Neural crest cell (in vitro differentiated cells): Measurements from ENCODE around the gene CD37. TPM values are rescaled to one million over a fixed set of nuclear protein-coding genes. Genes with fewer than 3 reads are reported as not detected.
A peak's percentile ranks its signal among the peaks of the same experiment; 100 is the strongest.

Experiments used
- DNase-seq: peaks from one replicate; pipeline ENCODE4 v3.0.0; 2021; ENCODE audit warnings: low read depth, mixed read lengths, low spot score
- H3K27ac Mint-ChIP-seq: one replicate; pipeline ENCODE4 v1.8.0; 2021; ENCODE audit warnings: mild to moderate bottlenecking, mixed read lengths; ENCODE audit not compliant: unreplicated experiment
- H3K27me3 Mint-ChIP-seq: 2 replicates; pipeline ENCODE4 v1.8.0; 2021; ENCODE audit warnings: low read depth, mild to moderate bottlenecking, mixed read lengths
- H3K36me3 Mint-ChIP-seq: 2 replicates; pipeline ENCODE4 v1.8.0; 2021; ENCODE audit warnings: low read depth, mild to moderate bottlenecking, mixed read lengths
- H3K4me1 Mint-ChIP-seq: 2 replicates; pipeline ENCODE4 v1.8.0; 2021; ENCODE audit warnings: mixed read lengths
- H3K4me3 Mint-ChIP-seq: one replicate; pipeline ENCODE4 v1.8.0; 2021; ENCODE audit warnings: mild to moderate bottlenecking, mixed read lengths
- H3K9me3 Mint-ChIP-seq: 2 replicates; pipeline ENCODE4 v1.8.0; 2021; ENCODE audit warnings: mixed read lengths
- total RNA-seq: library from RNA; stranded (reverse); gene quantifications from 2 replicates; pipeline ENCODE4 v1.2.1, GENCODE V29; 2021
- TF ChIP-seq, protein P1 (sequence below): fragments of 200-600 bp; sonication (generic); conservative IDR thresholded peaks from 2 replicates; pipeline ENCODE4 v1.5.0; 2021; ENCODE audit warnings: antibody characterized with exemption, mild to moderate bottlenecking

Gene CD37
- total RNA-seq, 1 donor from 2014 or later: not detected

DNA sequence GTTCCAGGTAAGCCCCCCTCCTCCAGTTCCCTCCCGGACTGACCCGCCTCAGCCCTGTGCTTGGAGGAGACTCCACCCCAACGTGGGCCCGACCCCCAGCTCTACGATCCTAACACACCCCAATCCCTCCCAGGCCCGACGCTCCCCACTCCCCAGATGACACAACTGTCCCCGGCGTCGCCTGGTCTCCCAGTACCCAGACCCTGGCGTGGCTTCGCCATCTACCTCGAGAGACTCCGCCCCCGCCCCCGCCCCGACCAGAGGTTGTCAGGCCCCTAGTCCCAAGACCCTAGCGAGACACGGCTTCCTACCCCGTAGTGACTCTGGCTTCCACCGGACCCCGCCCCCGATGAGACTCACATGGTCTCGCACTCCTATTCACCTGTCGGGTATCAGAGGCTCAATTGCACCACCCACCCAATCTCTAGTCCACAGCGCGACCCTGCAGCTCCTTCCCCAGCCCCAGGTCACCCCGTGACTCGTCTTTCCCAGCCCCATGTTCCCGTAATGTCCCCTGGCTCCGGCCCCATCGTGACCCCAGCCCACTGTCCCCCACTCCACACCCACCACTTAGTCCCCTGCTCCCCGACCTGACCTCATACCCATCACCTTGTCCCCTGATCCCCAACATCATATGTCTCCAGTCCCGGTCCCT lies 2.9 kb downstream of the CD37 start:
- no peak for DNase-seq
- H3K4me1 Mint-ChIP-seq: peaks cover 38% of the 10 kb centered on the region
- peaks cover 26% of the 10 kb centered on the region for H3K27me3 Mint-ChIP-seq

GRCh38 chr19:49338691-49339300 lies 3.6 kb downstream of the CD37 start:
- Mint-ChIP-seq H3K4me3 (peak overlapping the region; percentile 62), H3K4me1 (peaks cover 38% of the 10 kb centered on the region), H3K27ac (no peak overlapping the region), H3K36me3 (peaks cover 21% of the 10 kb centered on the region), H3K9me3 (peaks cover 3% of the 10 kb centered on the region), H3K27me3 (peaks cover 23% of the 10 kb centered on the region)
- TF ChIP-seq, protein P1, sequence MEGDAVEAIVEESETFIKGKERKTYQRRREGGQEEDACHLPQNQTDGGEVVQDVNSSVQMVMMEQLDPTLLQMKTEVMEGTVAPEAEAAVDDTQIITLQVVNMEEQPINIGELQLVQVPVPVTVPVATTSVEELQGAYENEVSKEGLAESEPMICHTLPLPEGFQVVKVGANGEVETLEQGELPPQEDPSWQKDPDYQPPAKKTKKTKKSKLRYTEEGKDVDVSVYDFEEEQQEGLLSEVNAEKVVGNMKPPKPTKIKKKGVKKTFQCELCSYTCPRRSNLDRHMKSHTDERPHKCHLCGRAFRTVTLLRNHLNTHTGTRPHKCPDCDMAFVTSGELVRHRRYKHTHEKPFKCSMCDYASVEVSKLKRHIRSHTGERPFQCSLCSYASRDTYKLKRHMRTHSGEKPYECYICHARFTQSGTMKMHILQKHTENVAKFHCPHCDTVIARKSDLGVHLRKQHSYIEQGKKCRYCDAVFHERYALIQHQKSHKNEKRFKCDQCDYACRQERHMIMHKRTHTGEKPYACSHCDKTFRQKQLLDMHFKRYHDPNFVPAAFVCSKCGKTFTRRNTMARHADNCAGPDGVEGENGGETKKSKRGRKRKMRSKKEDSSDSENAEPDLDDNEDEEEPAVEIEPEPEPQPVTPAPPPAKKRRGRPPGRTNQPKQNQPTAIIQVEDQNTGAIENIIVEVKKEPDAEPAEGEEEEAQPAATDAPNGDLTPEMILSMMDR: no peak
- peak; percentile 30 for DNase-seq

More for the DNA sequence above, 2.9 kb downstream of the CD37 start:
- peak overlapping the region; percentile 62 for H3K4me3 Mint-ChIP-seq
- no peak overlapping the region for H3K27ac Mint-ChIP-seq
- TF ChIP-seq, protein P1: no peak
- H3K9me3 Mint-ChIP-seq: peaks cover 3% of the 10 kb centered on the region
- peaks cover 20% of the 10 kb centered on the region for H3K36me3 Mint-ChIP-seq

DNA sequence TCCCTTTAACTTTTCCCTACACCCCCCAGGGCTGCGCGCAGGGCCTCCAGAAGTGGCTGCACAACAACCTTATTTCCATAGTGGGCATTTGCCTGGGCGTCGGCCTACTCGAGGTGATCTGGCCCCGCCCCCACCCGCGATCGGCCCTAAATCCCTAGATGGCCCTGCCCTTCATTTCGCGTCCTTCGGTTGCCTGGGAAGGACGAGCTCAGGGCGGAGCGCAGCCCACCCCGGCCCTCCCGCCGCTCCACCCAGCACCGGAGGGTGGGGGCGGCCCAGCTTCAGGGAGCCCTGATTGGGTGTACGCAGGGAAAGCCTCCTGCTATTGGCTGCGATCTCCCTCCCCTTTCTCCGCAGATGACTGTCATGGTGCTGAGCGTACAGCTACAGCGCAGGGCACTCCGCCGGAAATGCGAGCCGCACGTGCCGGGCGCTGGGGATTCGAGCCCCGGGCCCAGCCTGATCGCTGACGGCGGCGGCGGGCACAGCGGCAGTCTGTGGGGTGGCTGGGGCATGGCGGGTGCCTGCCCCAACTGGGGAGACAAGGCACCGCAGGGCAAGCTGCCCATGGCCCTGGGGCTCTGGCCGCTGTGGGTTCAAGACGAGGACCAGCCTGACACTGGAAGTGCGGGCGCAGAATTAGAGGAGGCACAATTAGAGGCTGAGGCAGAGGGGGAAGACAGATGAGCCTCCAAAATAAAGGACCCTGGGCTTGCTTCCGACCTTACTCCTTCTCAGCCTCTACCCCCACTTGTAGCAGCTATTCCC lies 4.3 kb downstream of the CD37 start:
- Mint-ChIP-seq H3K4me3 (peak overlapping the region; percentile 63), H3K27ac (no peak overlapping the region), H3K27me3 (peaks cover 23% of the 10 kb centered on the region), H3K4me1 (peaks cover 41% of the 10 kb centered on the region), H3K36me3 (peaks cover 23% of the 10 kb centered on the region), H3K9me3 (peaks cover 3% of the 10 kb centered on the region)
- peak; percentile 50 for DNase-seq
- TF ChIP-seq, protein P1: no peak

DNA sequence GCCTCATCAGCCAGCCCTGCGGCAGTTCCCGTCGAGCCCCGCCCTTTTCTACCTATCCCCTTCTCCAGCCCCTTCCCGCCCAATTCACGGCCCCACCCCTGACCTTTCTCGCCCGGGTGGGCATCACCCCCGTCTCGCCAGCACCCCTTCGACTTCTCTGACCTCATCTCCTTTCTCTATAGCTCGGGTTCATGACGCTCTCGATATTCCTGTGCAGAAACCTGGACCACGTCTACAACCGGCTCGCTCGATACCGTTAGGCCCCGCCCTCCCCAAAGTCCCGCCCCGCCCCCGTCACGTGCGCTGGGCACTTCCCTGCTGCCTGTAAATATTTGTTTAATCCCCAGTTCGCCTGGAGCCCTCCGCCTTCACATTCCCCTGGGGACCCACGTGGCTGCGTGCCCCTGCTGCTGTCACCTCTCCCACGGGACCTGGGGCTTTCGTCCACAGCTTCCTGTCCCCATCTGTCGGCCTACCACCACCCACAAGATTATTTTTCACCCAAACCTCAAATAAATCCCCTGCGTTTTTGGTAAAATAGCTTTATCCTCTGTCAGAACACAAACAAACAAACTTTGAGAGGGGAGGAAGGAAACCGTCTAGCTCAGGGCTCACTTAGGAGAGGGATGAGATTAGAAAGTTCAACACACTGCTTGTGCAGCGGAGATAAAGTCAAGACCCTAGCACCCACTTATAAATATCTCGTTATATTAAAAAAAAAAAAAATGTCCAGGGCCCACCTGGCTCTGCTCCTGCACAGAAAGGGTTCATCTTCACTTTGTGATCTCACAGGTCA lies 5.1 kb downstream of the CD37 start:
- Mint-ChIP-seq H3K4me3 (peak overlapping the region; percentile 63), H3K36me3 (peaks cover 29% of the 10 kb centered on the region)

More for the DNA sequence above, 5.1 kb downstream of the CD37 start:
- Mint-ChIP-seq H3K9me3 (peaks cover 3% of the 10 kb centered on the region), H3K27ac (no peak overlapping the region), H3K4me1 (peaks cover 43% of the 10 kb centered on the region), H3K27me3 (peaks cover 22% of the 10 kb centered on the region)
- TF ChIP-seq, protein P1: no peak
- no peak for DNase-seq
